Sigmoid colon (tissue), 7 donors: Measurements from ENCODE around the gene PRCP. TPM values are rescaled to one million over a fixed set of nuclear protein-coding genes. Genes with fewer than 3 reads are reported as not detected.

Source experiments
- DNase-seq: peaks from one replicate; pipeline ENCODE4 v3.0.0-alpha.2; 2019
- H3K27ac ChIP-seq, 4 donors: fragments of 200-600 bp; sonication (generic); one replicate each; pipeline ENCODE4 v1.5.1; 2016 to 2019; ENCODE audit warnings: mild to moderate bottlenecking in 1 of 4
- H3K27me3 ChIP-seq, 3 donors: fragments of 200-600 bp; sonication (generic); one replicate each; pipeline ENCODE4 v1.5.1; 2019; ENCODE audit warnings: mild to moderate bottlenecking in 1 of 3
- H3K36me3 ChIP-seq, 4 donors: fragments of 200-600 bp; sonication (generic); one replicate each; pipeline ENCODE4 v1.5.1; 2016 to 2019
- H3K4me1 ChIP-seq, 4 donors: fragments of 200-600 bp; sonication (generic); one replicate each; pipeline ENCODE4 v1.5.1; 2017 to 2019
- H3K4me3 ChIP-seq, 4 donors: fragments of 200-600 bp; sonication (generic); one replicate each; pipeline ENCODE4 v1.5.1; 2017 to 2019; ENCODE audit warnings: mild to moderate bottlenecking in 2 of 4, moderate library complexity in 1 of 4
- H3K9me3 ChIP-seq, 4 donors: fragments of 200-600 bp in 3 of 4; sonication (generic) in 3 of 4; one replicate each; pipeline versions ENCODE4 v1.5.1 to v1.6.1; 2013 to 2019
- CTCF ChIP-seq, 4 experiments: fragments of 450-650 bp in 3 of 4; fragments of 200-600 bp in 1 of 4; IDR thresholded peaks; one replicate each; pipeline ENCODE4 v1.5.1; 2016 to 2019; ENCODE audit warnings: antibody characterized with exemption in 4 of 4, mild to moderate bottlenecking in 3 of 4, moderate library complexity in 2 of 4
- EP300 ChIP-seq, 4 donors: sonication (generic); formaldehyde crosslinking; IDR thresholded peaks; one replicate each; pipeline ENCODE4 v1.6.1; 2017; ENCODE audit warnings: antibody characterized with exemption in 4 of 4
- POLR2A ChIP-seq, 2 donors: fragments of 450-650 bp; IDR thresholded peaks; one replicate each; pipeline ENCODE4 v1.6.1; 2016; ENCODE audit warnings: antibody characterized with exemption in 2 of 2, mild to moderate bottlenecking in 2 of 2, moderate library complexity in 2 of 2
- POLR2AphosphoS5 ChIP-seq, 4 donors: sonication (generic); formaldehyde crosslinking; IDR thresholded peaks; one replicate each; pipeline ENCODE4 v1.6.1; 2017; ENCODE audit warnings: antibody characterized with exemption in 4 of 4
- WGBS, 2 donors: extraction: QIAGEN DNeasy Blood & Tissue Kit; methylation state at CpG; one replicate each; pipeline ENCODE4 v1.1.7; 2013; 5-methylcytosine and 5-hydroxymethylcytosine counted together
- intact Hi-C: fragments of 100-400 bp; cut with DNase I; formaldehyde crosslinking; loops from one replicate; pipeline ENCODE4 v1.15.1; 2023
- polyA plus RNA-seq, 3 donors: library from polyadenylated mRNA; stranded (reverse); fragments of 200-250 nt; gene quantifications; one replicate each; pipeline ENCODE4 v1.2.3, GENCODE V29; 2013
- total RNA-seq, 4 donors: library from RNA; depleted of rRNA; stranded (reverse); fragments of >200 nt; gene quantifications; one replicate each; pipeline ENCODE4 v1.1.0, GENCODE V29; 2016
- donor health status: healthy with polysubstance abuse.
- donor health status: Bipolar disorder and iron deficiency.
- donor health status: healthy.

Gene PRCP
- total and polyA plus RNA-seq, 7 donors, result 12.6 to 40.2 (median 31.1) TPM

- H3K36me3 ChIP-seq, result no peaks in the 10 kb centered on the region
- no peak overlapping the region for H3K4me3 ChIP-seq
- H3K9me3 ChIP-seq, result no peaks in the 10 kb centered on the region
- TF ChIP-seq POLR2A (IDR thresholded peaks at IDR 0.05) (no peak), EP300 (IDR thresholded peaks at IDR 0.05) (no peak), POLR2AphosphoS5 (IDR thresholded peaks at IDR 0.05) (no peak), CTCF (IDR thresholded peaks at IDR 0.05) (no peak)
- no peak for DNase-seq
- intact Hi-C loops, result no loop called here
- WGBS, 2 donors, result 96 to 100% methylated on average over 2 of the region's 2 CpGs
- H3K4me1 ChIP-seq, result no peaks in the 10 kb centered on the region
- H3K27ac ChIP-seq, result no peak overlapping the region
- no peaks in the 10 kb centered on the region for H3K27me3 ChIP-seq
Measured at GRCh38 chr11:82942376-82942775, 42.1 kb upstream of the PRCP start.

DNA sequence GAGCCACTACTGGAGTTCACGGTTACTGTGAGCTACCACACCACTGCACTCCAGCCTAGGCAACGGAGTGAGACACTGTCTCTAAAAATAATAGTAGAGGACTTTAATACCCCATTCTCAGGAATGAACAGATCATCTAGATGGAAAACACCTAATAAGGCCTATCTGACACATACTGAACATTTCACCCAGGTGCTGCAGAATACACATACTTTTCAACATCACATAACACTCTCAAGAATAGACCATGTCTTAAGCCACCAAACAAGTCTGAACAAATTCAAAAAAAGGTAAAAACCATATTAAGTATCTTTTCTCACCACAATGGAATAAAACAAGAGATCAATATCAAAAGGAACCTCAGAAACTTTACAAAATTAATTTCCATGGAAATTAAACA, 39.2 kb upstream of the PRCP start:
- TF ChIP-seq EP300 (IDR thresholded peaks at IDR 0.05), result no peak
- Histone ChIP-seq H3K9me3 (no peaks in the 10 kb centered on the region), H3K36me3 (no peaks in the 10 kb centered on the region), H3K4me3 (no peak overlapping the region), H3K27ac (no peak overlapping the region), H3K4me1 (no peaks in the 10 kb centered on the region), H3K27me3 (no peaks in the 10 kb centered on the region)
- 97 to 100% methylated on average over 2 of the region's 2 CpGs for WGBS, 2 donors
- intact Hi-C loops, result no loop called here
- no peak for DNase-seq

DNA sequence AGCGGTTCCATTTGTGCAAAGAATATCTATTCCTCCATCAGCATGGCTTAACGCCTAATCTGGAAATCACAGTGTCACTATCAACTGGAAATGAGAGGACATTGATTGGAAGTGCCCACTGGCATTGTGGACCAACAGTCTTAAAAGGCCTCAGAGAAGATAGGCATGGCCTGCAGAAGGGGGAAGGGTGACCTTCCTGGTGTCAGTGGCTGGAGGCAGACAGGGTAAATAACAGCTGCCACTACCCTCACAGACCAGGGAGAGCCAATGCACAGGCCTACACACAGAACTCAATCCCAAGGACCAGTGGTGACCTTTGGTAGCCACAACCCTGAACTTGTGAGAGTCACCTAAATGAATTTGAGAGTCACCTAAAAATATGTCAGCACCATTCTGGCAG, 37.3 kb upstream of the PRCP start:
- intact Hi-C loops, result no loop called here
- no peak overlapping the region for H3K27ac ChIP-seq
- H3K36me3 ChIP-seq, result no peaks in the 10 kb centered on the region
- TF ChIP-seq EP300 (IDR thresholded peaks at IDR 0.05), result no peak
- no peak for TF ChIP-seq POLR2AphosphoS5 (IDR thresholded peaks at IDR 0.05)
- TF ChIP-seq CTCF (IDR thresholded peaks at IDR 0.05), result no peak
- TF ChIP-seq POLR2A (IDR thresholded peaks at IDR 0.05), result no peak
- H3K4me3 ChIP-seq, result no peak overlapping the region
- H3K27me3 ChIP-seq, result no peaks in the 10 kb centered on the region
- WGBS, 2 donors, result 95 to 97% methylated on average over 2 of the region's 2 CpGs
- no peaks in the 10 kb centered on the region for H3K9me3 ChIP-seq
- no peaks in the 10 kb centered on the region for H3K4me1 ChIP-seq
- no peak for DNase-seq

GRCh38 chr11:82936261-82936660, 36.0 kb upstream of the PRCP start:
- 86 to 90% methylated on average over 3 of the region's 3 CpGs for WGBS, 2 donors
- TF ChIP-seq POLR2A (IDR thresholded peaks at IDR 0.05) (no peak), POLR2AphosphoS5 (IDR thresholded peaks at IDR 0.05) (no peak)
- intact Hi-C loops, result no loop called here
- no peaks in the 10 kb centered on the region for H3K9me3 ChIP-seq
- no peak overlapping the region for H3K4me3 ChIP-seq
- no peaks in the 10 kb centered on the region for H3K36me3 ChIP-seq
- H3K27me3 ChIP-seq, result no peaks in the 10 kb centered on the region
- no peaks in the 10 kb centered on the region for H3K4me1 ChIP-seq
- no peak overlapping the region for H3K27ac ChIP-seq
- DNase-seq, result no peak

DNA sequence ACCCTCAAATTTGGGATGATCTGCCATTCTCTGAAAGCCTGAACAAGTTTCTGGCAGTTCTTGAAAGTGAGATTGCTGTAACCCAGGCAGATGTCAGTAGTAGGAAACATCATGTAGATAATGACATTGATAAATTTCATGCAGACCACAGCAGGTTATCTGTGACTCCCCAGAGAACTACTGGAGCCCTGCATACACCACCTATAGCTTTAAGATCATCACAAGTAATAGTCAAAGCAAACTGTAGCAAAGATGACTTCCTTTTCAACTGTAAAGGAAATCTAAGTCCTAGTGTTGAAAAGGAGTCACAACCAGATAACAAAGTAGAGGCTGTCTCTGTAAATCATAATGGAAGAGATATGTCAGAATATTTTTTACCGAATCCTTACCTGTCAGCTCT, 32.3 kb upstream of the PRCP start:
- Histone ChIP-seq H3K36me3 (no peaks in the 10 kb centered on the region), H3K4me3 (no peak overlapping the region), H3K9me3 (no peaks in the 10 kb centered on the region), H3K27me3 (no peaks in the 10 kb centered on the region), H3K27ac (no peak overlapping the region), H3K4me1 (no peaks in the 10 kb centered on the region)
- intact Hi-C loops, result no loop called here
- no peak for DNase-seq
- no peak for TF ChIP-seq EP300 (IDR thresholded peaks at IDR 0.05)
- WGBS, 2 donors, result 85 to 98% methylated on average over 1 of the region's 1 CpG

- TF ChIP-seq POLR2AphosphoS5 (IDR thresholded peaks at IDR 0.05) (no peak), EP300 (IDR thresholded peaks at IDR 0.05) (no peak), CTCF (IDR thresholded peaks at IDR 0.05) (no peak)
- Histone ChIP-seq H3K4me3 (no peak overlapping the region), H3K9me3 (no peaks in the 10 kb centered on the region), H3K27ac (no peak overlapping the region), H3K4me1 (no peaks in the 10 kb centered on the region), H3K27me3 (no peaks in the 10 kb centered on the region), H3K36me3 (no peaks in the 10 kb centered on the region)
- DNase-seq, result no peak
- WGBS, 2 donors, result 73 to 83% methylated on average over 2 of the region's 2 CpGs
- intact Hi-C loops, result no loop called here
Measured at GRCh38 chr11:82930734-82931133, 30.5 kb upstream of the PRCP start.
